IPS-18c (cell line): ENCODE results near the gene ERICH2.
"Not testable (repeated sequence)": the region's sequence is repeated elsewhere in the genome, so short reads cannot be mapped to it uniquely, and the experiment has no call there.

ENCODE experiments used
- H3K4me3 ChIP-seq: 2 replicates; pipeline ENCODE4 v1.7.0; 2013; ENCODE audit warnings: low read depth, mild to moderate bottlenecking, low read length, moderate library complexity; ENCODE audit not compliant: insufficient read depth
- H3K9me3 ChIP-seq: one replicate; pipeline ENCODE4 v1.6.1; 2013; ENCODE audit warnings: mild to moderate bottlenecking, low read length, moderate library complexity; ENCODE audit not compliant: control insufficient read depth, insufficient read depth

The ERICH2 gene, protein sequence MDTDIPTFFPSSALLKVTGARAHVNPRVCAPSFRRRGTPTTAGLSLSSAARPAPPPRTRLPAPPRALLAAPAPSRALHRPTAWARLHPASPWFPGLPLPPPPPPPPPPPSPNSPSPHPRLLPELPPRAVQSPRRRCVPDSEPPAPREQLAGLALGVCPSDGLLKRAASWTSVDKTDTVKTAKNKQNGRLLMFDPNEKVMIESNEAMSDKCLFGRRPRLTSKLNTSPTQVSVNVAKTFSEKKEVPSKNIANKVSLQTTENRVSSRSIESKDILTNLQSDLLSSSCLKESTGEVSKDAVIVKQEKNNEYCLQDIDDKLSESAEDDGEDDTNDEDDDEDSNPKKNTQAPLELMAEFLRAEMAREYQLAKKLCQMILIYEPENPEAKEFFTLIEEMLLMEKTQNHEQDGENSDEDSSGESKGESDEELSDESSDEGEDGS

GRCh38 chr2:170770008-170770605 lies at the start of gene ERICH2:
ERICH2 (plus strand) TSS chr2:170770378; CDS start chr2:170770682, 304 bp downstream.
- Histone ChIP-seq H3K9me3 (no peaks in the 10 kb centered on the region), H3K4me3 (peak within 1 kb of the TSS; percentile 85)

GRCh38 chr2:170721678-170722077 lies 48.5 kb upstream of the ERICH2 start:
- Histone ChIP-seq H3K9me3 (no peaks in the 10 kb centered on the region), H3K4me3 (no peak overlapping the region)

- Histone ChIP-seq H3K9me3 (no peaks in the 10 kb centered on the region), H3K4me3 (no peak overlapping the region)
Measured at GRCh38 chr2:170722301-170722700, 47.9 kb upstream of the ERICH2 start.

DNA sequence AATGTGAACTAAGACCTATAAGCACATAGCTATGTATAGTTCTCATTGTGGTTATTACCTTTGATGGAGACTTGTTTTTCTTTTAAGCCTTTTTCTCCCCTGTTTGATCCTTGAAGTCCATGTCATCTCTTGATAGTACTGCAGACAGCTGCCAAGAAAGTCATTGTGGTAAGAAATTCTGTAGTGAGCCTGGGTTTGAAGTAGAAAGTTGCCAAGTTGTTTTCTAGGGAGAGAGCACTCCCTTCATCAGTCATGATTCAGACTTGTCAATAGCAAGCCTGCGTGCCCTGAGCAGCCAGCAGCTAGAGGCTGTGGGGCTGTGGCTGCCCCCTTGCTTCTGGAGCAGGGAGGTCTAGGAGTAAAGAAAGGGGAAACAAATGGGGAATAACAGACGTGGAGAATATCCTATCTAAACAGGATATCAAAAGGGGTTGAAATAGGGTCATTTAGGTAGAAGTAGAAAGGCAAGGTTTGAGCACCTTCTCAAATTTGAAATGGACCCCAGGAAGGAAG lies 46.7 kb upstream of the ERICH2 start:
- peaks cover 2% of the 10 kb centered on the region for H3K9me3 ChIP-seq
- no peak overlapping the region for H3K4me3 ChIP-seq

GRCh38 chr2:170733798-170734600 lies 36.2 kb upstream of the ERICH2 start:
- Histone ChIP-seq H3K4me3 (no peak overlapping the region), H3K9me3 (no peaks in the 10 kb centered on the region)

DNA sequence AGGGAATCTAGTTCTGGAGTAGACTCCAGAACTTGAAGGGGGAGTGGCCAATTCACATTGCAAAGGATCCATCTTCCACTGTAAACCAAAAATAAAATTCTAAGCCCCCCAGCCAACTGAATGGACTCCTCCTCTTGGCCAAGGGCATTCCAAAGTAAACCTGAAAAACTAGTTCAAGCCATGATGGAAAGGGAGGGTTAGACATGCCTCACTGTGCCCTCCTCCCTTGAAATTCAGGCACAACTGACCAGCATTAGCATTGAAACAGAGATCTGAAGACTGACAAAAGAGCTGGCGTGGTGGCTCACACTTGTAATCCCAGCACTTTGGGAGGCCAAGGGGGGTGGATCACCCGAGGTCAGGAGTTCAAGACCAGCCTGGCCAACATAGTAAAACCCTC lies 35.6 kb upstream of the ERICH2 start:
- H3K4me3 ChIP-seq, H3K9me3 ChIP-seq: not testable (repeated sequence)

DNA sequence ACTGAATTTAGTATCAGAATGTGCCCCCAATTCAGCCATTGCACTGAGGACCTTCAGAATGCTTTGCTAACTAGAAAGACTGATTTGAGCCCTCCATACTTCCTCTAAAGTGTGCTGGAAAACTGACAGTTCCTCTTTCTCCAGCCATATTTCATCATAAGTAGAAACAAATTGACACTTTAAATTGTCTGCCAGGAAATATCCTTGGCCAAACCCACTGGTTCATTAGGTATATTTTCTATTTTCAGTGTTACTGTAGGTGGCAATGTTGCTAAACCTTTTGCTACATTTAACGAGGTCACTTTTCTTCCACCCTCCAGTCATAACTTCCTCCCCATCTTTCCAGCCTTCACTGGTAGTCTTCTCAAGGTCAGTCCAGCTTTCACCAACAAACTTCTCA lies 33.5 kb upstream of the ERICH2 start:
- H3K4me3 ChIP-seq, result no peak overlapping the region

DNA sequence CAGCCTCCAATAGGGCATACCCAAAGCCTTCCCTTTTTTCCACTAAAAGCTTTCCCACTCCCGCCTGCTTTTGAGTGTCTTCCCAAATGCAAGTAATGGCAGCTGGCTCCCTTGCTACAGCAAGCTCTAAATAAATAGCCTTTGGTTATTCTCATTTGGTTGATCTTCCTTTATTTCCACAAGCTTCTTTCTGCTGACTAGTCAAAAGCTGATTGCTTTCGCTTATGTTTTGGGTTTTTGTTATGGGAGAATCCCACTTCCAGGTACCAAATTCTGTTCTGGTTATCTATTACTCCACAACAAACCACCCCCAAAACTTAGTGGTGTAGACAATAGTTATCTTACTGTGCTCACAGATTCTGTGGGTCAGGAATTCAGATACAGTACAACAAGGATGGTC lies 32.8 kb upstream of the ERICH2 start:
- H3K9me3 ChIP-seq, result no peaks in the 10 kb centered on the region
- H3K4me3 ChIP-seq, result no peak overlapping the region

More for the DNA sequence above, 33.5 kb upstream of the ERICH2 start:
- H3K9me3 ChIP-seq, result no peaks in the 10 kb centered on the region

GRCh38 chr2:170737821-170738220 lies 32.4 kb upstream of the ERICH2 start:
- Histone ChIP-seq H3K4me3 (no peak overlapping the region), H3K9me3 (no peaks in the 10 kb centered on the region)

- H3K4me3 ChIP-seq, result no peak overlapping the region
- no peaks in the 10 kb centered on the region for H3K9me3 ChIP-seq
Measured at GRCh38 chr2:170739048-170739447, 31.1 kb upstream of the ERICH2 start.

DNA sequence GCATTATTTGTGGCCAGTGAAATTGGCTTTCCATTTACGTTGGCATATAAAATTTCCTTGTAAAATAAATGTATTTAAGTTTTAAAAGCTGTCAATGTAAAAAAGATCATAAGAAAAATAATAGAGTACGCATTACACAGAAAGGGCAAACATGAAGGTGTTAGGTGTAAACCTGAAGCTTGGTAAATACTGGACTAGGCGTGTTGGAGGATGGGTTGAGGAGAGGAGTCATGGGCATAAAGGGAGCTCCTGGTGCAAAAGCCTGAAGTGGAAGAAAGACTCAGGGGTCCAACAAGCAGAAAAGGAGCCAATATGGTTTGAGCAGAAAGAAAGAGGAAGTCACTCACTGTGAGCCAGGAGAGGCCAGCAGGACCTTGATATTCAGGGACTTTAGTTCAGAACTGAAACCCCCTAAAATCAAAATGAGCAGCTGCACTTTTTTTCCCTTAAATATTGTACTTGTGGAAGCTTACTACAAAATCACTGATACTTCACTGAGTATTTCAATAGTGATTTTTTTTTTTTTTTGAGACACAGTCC lies 30.6 kb upstream of the ERICH2 start:
- Histone ChIP-seq H3K4me3 (no peak overlapping the region), H3K9me3 (no peaks in the 10 kb centered on the region)

DNA sequence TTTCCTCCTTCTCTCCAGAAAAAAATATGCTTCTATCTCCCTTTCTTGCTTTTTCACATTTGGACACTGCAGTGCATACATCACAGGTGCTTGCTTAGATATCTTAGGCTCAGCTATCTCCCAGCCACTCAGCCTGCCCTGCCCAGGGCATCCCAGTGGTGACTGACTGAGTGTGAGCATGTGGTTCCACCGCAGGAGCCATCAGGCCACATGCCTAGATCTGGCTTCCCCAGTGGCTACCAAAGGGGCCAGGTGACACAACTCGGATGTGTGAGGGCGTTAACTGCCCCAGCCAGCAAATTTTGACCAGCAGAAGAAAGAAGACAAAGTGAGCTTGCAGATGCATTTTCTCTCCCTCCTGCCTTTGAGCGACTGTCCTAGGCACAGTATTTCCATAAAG lies 29.5 kb upstream of the ERICH2 start:
- Histone ChIP-seq H3K9me3 (no peaks in the 10 kb centered on the region), H3K4me3 (no peak overlapping the region)

DNA sequence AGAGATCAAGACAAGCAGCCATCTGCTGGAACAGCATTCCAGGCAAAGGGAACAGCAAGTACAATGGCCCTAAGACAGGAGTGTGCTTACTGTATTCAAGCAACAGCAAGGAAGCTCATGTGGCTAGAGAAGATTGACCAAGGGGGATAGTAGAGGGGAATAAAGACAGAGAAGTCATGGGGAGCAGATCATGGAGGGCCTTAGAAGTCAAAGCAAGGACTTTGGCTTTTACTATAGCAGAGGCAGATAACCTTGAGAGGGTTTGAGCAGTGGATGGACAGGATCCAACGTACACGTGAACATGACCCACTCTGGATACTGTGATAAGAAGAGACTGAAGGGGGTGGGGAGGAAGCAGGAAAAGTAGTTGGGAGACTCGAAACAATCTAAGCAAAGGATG lies 28.2 kb upstream of the ERICH2 start:
- H3K9me3 ChIP-seq, result no peaks in the 10 kb centered on the region
- no peak overlapping the region for H3K4me3 ChIP-seq

- no peaks in the 10 kb centered on the region for H3K9me3 ChIP-seq
Measured at GRCh38 chr2:170742896-170743529, 27.2 kb upstream of the ERICH2 start.

GRCh38 chr2:170743530-170744239 lies 26.5 kb upstream of the ERICH2 start:
- H3K4me3 ChIP-seq, result no peak overlapping the region
- H3K9me3 ChIP-seq, result no peaks in the 10 kb centered on the region

More at GRCh38 chr2:170742896-170743529, 27.2 kb upstream of the ERICH2 start:
- no peak overlapping the region for H3K4me3 ChIP-seq

- no peak overlapping the region for H3K4me3 ChIP-seq
- H3K9me3 ChIP-seq, result no peaks in the 10 kb centered on the region
Measured at GRCh38 chr2:170744248-170745002, 25.8 kb upstream of the ERICH2 start.
